Sigmoid colon (tissue), 7 donors: ENCODE results near the gene TTC33. TPM values are rescaled to one million over a fixed set of nuclear protein-coding genes. Genes with fewer than 3 reads are reported as not detected.

Source experiments
- DNase-seq: peaks from one replicate; pipeline ENCODE4 v3.0.0-alpha.2; 2019
- H3K27ac ChIP-seq, 4 donors: fragments of 200-600 bp; sonication (generic); one replicate each; pipeline ENCODE4 v1.5.1; 2016 to 2019; ENCODE audit warnings: mild to moderate bottlenecking in 1 of 4
- H3K27me3 ChIP-seq, 3 donors: fragments of 200-600 bp; sonication (generic); one replicate each; pipeline ENCODE4 v1.5.1; 2019; ENCODE audit warnings: mild to moderate bottlenecking in 1 of 3
- H3K36me3 ChIP-seq, 4 donors: fragments of 200-600 bp; sonication (generic); one replicate each; pipeline ENCODE4 v1.5.1; 2016 to 2019
- H3K4me1 ChIP-seq, 4 donors: fragments of 200-600 bp; sonication (generic); one replicate each; pipeline ENCODE4 v1.5.1; 2017 to 2019
- H3K4me3 ChIP-seq, 4 donors: fragments of 200-600 bp; sonication (generic); one replicate each; pipeline ENCODE4 v1.5.1; 2017 to 2019; ENCODE audit warnings: mild to moderate bottlenecking in 2 of 4, moderate library complexity in 1 of 4
- H3K9me3 ChIP-seq, 4 donors: fragments of 200-600 bp in 3 of 4; sonication (generic) in 3 of 4; one replicate each; pipeline versions ENCODE4 v1.5.1 to v1.6.1; 2013 to 2019
- CTCF ChIP-seq, 4 experiments: fragments of 450-650 bp in 3 of 4; fragments of 200-600 bp in 1 of 4; IDR thresholded peaks; one replicate each; pipeline ENCODE4 v1.5.1; 2016 to 2019; ENCODE audit warnings: antibody characterized with exemption in 4 of 4, mild to moderate bottlenecking in 3 of 4, moderate library complexity in 2 of 4
- EP300 ChIP-seq, 4 donors: sonication (generic); formaldehyde crosslinking; IDR thresholded peaks; one replicate each; pipeline ENCODE4 v1.6.1; 2017; ENCODE audit warnings: antibody characterized with exemption in 4 of 4
- POLR2A ChIP-seq, 2 donors: fragments of 450-650 bp; IDR thresholded peaks; one replicate each; pipeline ENCODE4 v1.6.1; 2016; ENCODE audit warnings: antibody characterized with exemption in 2 of 2, mild to moderate bottlenecking in 2 of 2, moderate library complexity in 2 of 2
- POLR2AphosphoS5 ChIP-seq, 4 donors: sonication (generic); formaldehyde crosslinking; IDR thresholded peaks; one replicate each; pipeline ENCODE4 v1.6.1; 2017; ENCODE audit warnings: antibody characterized with exemption in 4 of 4
- WGBS, 2 donors: extraction: QIAGEN DNeasy Blood & Tissue Kit; methylation state at CpG; one replicate each; pipeline ENCODE4 v1.1.7; 2013; 5-methylcytosine and 5-hydroxymethylcytosine counted together
- intact Hi-C: fragments of 100-400 bp; cut with DNase I; formaldehyde crosslinking; loops from one replicate; pipeline ENCODE4 v1.15.1; 2023
- polyA plus RNA-seq, 3 donors: library from polyadenylated mRNA; stranded (reverse); fragments of 200-250 nt; gene quantifications; one replicate each; pipeline ENCODE4 v1.2.3, GENCODE V29; 2013
- total RNA-seq, 4 donors: library from RNA; depleted of rRNA; stranded (reverse); fragments of >200 nt; gene quantifications; one replicate each; pipeline ENCODE4 v1.1.0, GENCODE V29; 2016
- donor health status: healthy with polysubstance abuse.
- donor health status: Bipolar disorder and iron deficiency.
- donor health status: healthy.

TTC33 gene
- total and polyA plus RNA-seq, 7 donors: 6.6 to 33.2 (median 18.0) TPM

GRCh38 chr5:40655138-40655537 lies 100.6 kb downstream of the TTC33 start:
- H3K27ac ChIP-seq: no peak overlapping the region
- intact Hi-C loops: no loop called here
- no peaks in the 10 kb centered on the region for H3K4me1 ChIP-seq
- H3K9me3 ChIP-seq: no peaks in the 10 kb centered on the region
- WGBS, 2 donors: 37 to 63% methylated on average over 2 of the region's 2 CpGs
- no peaks in the 10 kb centered on the region for H3K27me3 ChIP-seq
- H3K4me3 ChIP-seq: no peak overlapping the region
- no peak for DNase-seq
- TF ChIP-seq POLR2AphosphoS5 (IDR thresholded peaks at IDR 0.05) (no peak), CTCF (IDR thresholded peaks at IDR 0.05) (no peak), POLR2A (IDR thresholded peaks at IDR 0.05) (no peak), EP300 (IDR thresholded peaks at IDR 0.05) (no peak)
- H3K36me3 ChIP-seq: no peaks in the 10 kb centered on the region

GRCh38 chr5:40654377-40654991 lies 101.3 kb downstream of the TTC33 start:
- Histone ChIP-seq H3K4me3 (no peak overlapping the region), H3K36me3 (no peaks in the 10 kb centered on the region), H3K27me3 (no peaks in the 10 kb centered on the region), H3K9me3 (no peaks in the 10 kb centered on the region), H3K27ac (no peak overlapping the region), H3K4me1 (no peaks in the 10 kb centered on the region)
- 80 to 89% methylated on average over 4 of the region's 4 CpGs for WGBS, 2 donors
- no peak for DNase-seq
- intact Hi-C loops: no loop called here
- TF ChIP-seq EP300 (IDR thresholded peaks at IDR 0.05) (no peak), CTCF (IDR thresholded peaks at IDR 0.05) (no peak), POLR2A (IDR thresholded peaks at IDR 0.05) (no peak), POLR2AphosphoS5 (IDR thresholded peaks at IDR 0.05) (no peak)

GRCh38 chr5:40653221-40654022 lies 102.3 kb downstream of the TTC33 start:
- no peaks in the 10 kb centered on the region for H3K36me3 ChIP-seq
- H3K27ac ChIP-seq: no peak overlapping the region
- no peak overlapping the region for H3K4me3 ChIP-seq
- no peaks in the 10 kb centered on the region for H3K4me1 ChIP-seq
- WGBS, 2 donors: 68 to 92% methylated on average over 4 of the region's 4 CpGs
- intact Hi-C loops: no loop called here
- no peak for DNase-seq
- H3K9me3 ChIP-seq: no peaks in the 10 kb centered on the region
- TF ChIP-seq CTCF (IDR thresholded peaks at IDR 0.05) (no peak), POLR2AphosphoS5 (IDR thresholded peaks at IDR 0.05) (no peak), POLR2A (IDR thresholded peaks at IDR 0.05) (no peak), EP300 (IDR thresholded peaks at IDR 0.05) (no peak)
- no peaks in the 10 kb centered on the region for H3K27me3 ChIP-seq

GRCh38 chr5:40652441-40653220 lies 103.1 kb downstream of the TTC33 start:
- H3K9me3 ChIP-seq: no peaks in the 10 kb centered on the region
- DNase-seq: no peak
- H3K4me1 ChIP-seq: no peaks in the 10 kb centered on the region
- intact Hi-C loops: no loop called here
- H3K36me3 ChIP-seq: no peaks in the 10 kb centered on the region
- H3K27me3 ChIP-seq: no peaks in the 10 kb centered on the region
- TF ChIP-seq CTCF (IDR thresholded peaks at IDR 0.05) (no peak), POLR2A (IDR thresholded peaks at IDR 0.05) (no peak), POLR2AphosphoS5 (IDR thresholded peaks at IDR 0.05) (no peak), EP300 (IDR thresholded peaks at IDR 0.05) (no peak)
- no peak overlapping the region for H3K4me3 ChIP-seq
- 38 to 62% methylated on average over 8 of the region's 8 CpGs for WGBS, 2 donors
- no peak overlapping the region for H3K27ac ChIP-seq
